ENCODE data around the gene GRIK5. TPM values are rescaled to one million over a fixed set of nuclear protein-coding genes. Genes with fewer than 3 reads are reported as not detected.
A peak's percentile ranks its signal among the peaks of the same experiment; 100 is the strongest.

The GRIK5 gene
- total RNA-seq, 6 experiments from 2014 or later, result 0.15 to 0.42 (median 0.17) TPM; not detected in 2

GRCh38 chr19:42023943-42024260 lies 46.1 kb downstream of the GRIK5 start:
- Histone ChIP-seq H3K27me3 (no peaks in the 10 kb centered on the region), H3K27ac (no peak overlapping the region), H3K9me3 (no peaks in the 10 kb centered on the region), H3K4me1 (no peaks in the 10 kb centered on the region), H3K4me3 (no peak overlapping the region), H3K36me3 (no peaks in the 10 kb centered on the region)
- TF ChIP-seq POLR2A (IDR thresholded peaks at IDR 0.05) (no peak), CTCF (IDR thresholded peaks at IDR 0.05) (no peak)
- ATAC-seq, result no peak
- intact Hi-C loops (cut with DNase I), result no loop called here
- DNase-seq, result no peak
- WGBS (ENCODE audit: insufficient coverage, low coverage, low lambda C conversion rate, missing lambda C conversion rate), result 78% methylated on average over 1 of the region's 4 CpGs

DNA sequence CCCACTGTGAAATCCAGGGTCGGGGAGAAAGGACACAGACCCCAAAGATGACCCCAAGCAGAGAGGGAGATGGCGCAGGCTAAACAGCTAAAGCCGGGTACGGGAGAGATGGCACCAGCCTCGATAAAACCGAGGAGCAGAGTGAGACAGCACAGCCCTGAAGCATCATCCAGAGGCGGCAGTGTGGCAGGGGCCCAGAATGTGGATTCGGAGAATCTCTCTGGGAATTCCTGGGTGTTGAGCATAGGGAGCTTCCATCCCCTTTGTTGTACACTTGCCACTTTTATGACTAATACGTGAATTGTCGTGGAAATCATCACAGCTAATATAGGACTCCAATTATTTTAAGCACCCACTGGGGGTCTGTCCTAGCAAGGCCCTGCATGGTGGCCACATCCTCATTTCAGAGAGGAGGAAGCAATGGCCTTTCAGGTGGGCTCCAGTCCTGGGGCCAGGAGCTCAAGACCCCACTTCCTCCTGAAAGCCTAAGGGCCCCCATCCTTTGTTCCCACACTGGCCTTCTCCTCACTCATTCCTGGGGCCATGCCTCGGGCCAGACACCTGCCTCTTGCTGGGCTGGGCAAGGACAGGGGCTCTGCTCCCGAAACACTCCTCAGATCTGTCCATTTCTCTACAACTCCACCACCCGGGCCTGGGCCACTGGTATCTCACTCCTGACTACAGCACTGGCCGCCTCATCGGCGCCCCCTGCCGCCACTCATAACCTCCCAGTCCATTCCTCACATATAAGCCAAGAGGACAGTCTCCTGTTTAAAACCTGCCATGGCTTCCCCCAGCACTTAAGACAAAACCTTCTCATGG lies 46.7 kb downstream of the GRIK5 start:
- H3K4me1 ChIP-seq, result no peaks in the 10 kb centered on the region
- peak in 2 of 4 donors; percentile 14 to 15 for ATAC-seq
- H3K9me3 ChIP-seq, result no peaks in the 10 kb centered on the region
- 54% methylated on average over 10 of the region's 17 CpGs for whole genome bisulfite sequencing (ENCODE audit: insufficient coverage, low coverage, low lambda C conversion rate, missing lambda C conversion rate)
- TF ChIP-seq POLR2A (IDR thresholded peaks at IDR 0.05), result no peak
- peak in 2 of 4 donors; percentile 6 to 9 for TF ChIP-seq CTCF (IDR thresholded peaks at IDR 0.05)
- intact Hi-C loops (cut with DNase I), result no loop called here
- H3K4me3 ChIP-seq, result no peak overlapping the region
- no peak overlapping the region for H3K27ac ChIP-seq
- no peaks in the 10 kb centered on the region for H3K27me3 ChIP-seq
- DNase-seq, result no peak
- H3K36me3 ChIP-seq, result no peaks in the 10 kb centered on the region

DNA sequence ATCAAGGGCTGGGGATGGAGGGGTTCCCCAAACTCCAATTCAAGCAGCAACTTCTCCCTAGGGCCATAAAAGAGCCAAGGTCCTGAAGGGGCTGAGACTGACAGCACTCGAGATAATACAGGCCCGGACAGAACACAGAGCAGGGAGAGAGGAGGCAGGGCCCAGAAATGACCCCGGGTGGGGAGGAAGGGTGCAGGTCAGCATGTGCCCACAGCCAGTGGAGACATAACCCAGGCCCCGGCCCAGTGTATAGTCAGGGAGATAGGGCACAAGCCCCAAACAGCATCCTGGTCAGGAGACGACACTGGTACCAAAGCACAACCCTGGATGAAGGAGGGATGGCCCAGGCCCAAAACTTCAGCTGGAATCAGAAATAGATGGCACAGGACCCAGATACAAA lies 47.4 kb downstream of the GRIK5 start:
- no peaks in the 10 kb centered on the region for H3K36me3 ChIP-seq
- no peak for ATAC-seq
- intact Hi-C loops (cut with DNase I), result no loop called here
- WGBS (ENCODE audit: insufficient coverage, low coverage, low lambda C conversion rate, missing lambda C conversion rate), result no CpG with 5 or more reads among the region's 5 CpGs
- no peak overlapping the region for H3K4me3 ChIP-seq
- H3K4me1 ChIP-seq, result no peaks in the 10 kb centered on the region
- TF ChIP-seq CTCF (IDR thresholded peaks at IDR 0.05) (no peak), POLR2A (IDR thresholded peaks at IDR 0.05) (no peak)
- no peak for DNase-seq
- no peaks in the 10 kb centered on the region for H3K9me3 ChIP-seq
- H3K27me3 ChIP-seq, result no peaks in the 10 kb centered on the region
- no peak overlapping the region for H3K27ac ChIP-seq

DNA sequence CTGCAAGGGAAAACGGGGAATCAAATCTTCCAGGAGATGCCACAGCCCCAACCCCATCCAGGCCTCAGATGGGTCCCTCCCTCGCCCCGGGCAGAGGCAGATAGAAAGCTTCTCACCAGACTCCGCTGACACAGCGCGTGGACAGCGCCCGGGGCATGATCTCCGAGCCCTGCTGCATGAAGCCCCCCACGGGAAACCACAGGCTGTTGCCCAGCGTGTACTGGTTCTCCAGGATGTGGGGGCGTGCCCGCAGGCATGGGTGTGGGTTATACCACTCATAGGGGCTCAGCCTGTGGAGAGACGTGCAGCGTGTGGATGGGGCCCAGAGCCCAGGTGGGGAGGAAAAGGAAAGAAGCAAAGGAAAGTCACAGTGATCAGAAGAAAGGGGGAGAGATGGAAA lies 48.8 kb downstream of the GRIK5 start:
- Histone ChIP-seq H3K4me1 (no peaks in the 10 kb centered on the region), H3K4me3 (no peak overlapping the region), H3K36me3 (no peaks in the 10 kb centered on the region), H3K27me3 (no peaks in the 10 kb centered on the region), H3K9me3 (no peaks in the 10 kb centered on the region), H3K27ac (no peak overlapping the region)
- ATAC-seq, result no peak
- WGBS (ENCODE audit: insufficient coverage, low coverage, low lambda C conversion rate, missing lambda C conversion rate), result no CpG with 5 or more reads among the region's 15 CpGs
- TF ChIP-seq POLR2A (IDR thresholded peaks at IDR 0.05), result no peak
- TF ChIP-seq CTCF (IDR thresholded peaks at IDR 0.05), result no peak
- DNase-seq, result no peak
- intact Hi-C loops (cut with DNase I), result no loop called here

Data from right lobe of liver (tissue), 6 donors.